HG03135 (cell line): ENCODE data around the gene HGD.
A peak's percentile ranks its signal among the peaks of the same experiment; 100 is the strongest.
"Not testable (repeated sequence)": the region's sequence is repeated elsewhere in the genome, so short reads cannot be mapped to it uniquely, and the experiment has no call there.

ENCODE experiments used
- ATAC-seq: cut with Tn5 transposase; IDR thresholded peaks from one replicate; pipeline ENCODE4 v1.9.1; 2021; ENCODE audit warnings: mild to moderate bottlenecking, moderate library complexity; ENCODE audit not compliant: unreplicated experiment

HGD gene, protein sequence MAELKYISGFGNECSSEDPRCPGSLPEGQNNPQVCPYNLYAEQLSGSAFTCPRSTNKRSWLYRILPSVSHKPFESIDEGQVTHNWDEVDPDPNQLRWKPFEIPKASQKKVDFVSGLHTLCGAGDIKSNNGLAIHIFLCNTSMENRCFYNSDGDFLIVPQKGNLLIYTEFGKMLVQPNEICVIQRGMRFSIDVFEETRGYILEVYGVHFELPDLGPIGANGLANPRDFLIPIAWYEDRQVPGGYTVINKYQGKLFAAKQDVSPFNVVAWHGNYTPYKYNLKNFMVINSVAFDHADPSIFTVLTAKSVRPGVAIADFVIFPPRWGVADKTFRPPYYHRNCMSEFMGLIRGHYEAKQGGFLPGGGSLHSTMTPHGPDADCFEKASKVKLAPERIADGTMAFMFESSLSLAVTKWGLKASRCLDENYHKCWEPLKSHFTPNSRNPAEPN

DNA sequence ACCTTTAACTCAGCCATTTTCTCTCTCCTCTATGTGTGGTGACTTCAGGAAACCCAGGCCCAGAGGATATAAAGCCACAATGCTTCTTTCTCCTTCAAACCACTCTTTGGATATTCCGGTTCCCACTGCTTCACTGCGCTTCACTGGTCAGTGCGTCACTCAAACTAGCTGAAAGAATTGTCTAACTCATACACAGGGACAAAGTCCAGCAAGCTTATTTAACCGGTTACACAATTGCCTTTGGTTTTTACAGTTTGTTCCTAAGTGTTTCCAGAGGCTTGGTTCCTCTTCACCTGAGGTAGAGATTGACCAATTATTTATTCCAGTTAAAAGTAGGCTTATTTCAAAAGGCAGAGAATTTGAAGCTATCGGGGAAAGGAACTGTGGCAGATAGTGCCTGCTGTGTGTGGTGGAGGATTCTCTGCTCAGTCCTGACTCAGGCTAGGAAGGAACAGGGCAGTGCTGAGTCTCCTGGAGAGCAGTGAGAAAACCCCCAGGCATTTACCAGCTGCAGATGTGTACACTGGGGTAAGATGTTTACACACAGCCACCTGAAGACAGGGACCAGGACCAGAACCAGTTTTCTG, at the start of gene HGD:
Gene HGD (minus strand): TSS at position 145 of the 587 bp plus-strand sequence. CDS start 128 bp downstream, at position 17.
- no peak for ATAC-seq

DNA sequence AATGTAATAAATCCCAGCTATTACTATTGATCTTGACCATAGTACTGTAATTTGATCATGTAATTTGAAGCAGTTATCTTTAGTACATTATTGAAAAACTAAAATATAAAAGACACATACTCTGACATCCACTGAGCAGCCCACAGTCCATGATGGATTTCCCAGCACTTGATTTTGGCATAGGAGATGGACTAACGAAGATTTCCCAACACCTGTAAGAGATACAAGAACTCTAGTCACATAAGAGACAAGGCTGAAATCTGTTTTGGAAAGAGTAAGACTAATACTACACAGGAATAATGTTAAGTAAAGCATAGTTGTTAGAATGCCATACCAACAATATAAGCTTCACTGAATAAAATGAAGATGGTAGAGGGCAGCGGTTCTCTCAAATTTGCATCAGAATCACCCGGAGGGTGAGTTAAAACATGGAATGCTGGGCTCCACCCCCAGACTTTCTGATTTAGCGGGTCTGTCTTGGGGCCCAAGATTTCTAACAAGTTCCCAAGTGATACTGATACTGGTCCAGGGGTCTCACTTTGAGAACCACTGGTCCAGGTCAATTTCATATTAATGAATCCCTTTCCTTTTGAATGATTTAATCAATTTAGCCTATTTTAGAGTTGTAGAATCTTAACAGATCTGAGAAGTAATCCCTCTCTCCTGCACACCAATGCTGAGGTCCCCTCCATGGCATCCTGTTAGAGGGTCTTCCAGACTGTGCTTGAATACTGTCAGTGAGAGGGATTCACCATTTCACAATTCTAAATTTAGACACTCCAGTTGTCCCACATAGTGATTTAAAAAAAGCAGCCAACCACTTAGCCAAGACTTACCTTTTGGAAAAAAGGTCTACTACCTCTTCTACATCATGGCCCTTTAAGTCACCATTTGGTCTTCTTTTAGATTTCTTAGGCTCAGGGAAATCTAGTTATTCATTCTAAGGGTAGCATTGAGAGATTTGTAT, 48.8 kb upstream of the HGD start:
- ATAC-seq = no peak

DNA sequence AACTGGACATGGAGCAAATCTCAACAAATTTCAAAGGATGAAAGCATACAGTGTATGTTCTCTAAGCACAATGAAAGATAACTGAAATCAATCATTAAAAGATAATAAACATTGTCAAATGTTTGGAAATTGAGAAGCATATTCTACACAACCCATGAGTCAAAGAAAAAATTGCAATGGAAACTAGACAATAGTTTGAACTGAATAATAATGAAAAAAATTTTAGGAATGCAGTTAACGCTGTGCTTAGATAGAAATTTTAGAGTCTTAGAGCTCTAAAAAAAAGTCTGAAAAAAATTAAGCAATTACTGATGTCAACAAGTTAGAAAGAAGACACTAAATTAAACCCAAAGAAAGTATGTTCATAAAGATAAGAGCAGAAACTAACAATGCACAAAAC, 44.8 kb upstream of the HGD start:
- no peak for ATAC-seq

DNA sequence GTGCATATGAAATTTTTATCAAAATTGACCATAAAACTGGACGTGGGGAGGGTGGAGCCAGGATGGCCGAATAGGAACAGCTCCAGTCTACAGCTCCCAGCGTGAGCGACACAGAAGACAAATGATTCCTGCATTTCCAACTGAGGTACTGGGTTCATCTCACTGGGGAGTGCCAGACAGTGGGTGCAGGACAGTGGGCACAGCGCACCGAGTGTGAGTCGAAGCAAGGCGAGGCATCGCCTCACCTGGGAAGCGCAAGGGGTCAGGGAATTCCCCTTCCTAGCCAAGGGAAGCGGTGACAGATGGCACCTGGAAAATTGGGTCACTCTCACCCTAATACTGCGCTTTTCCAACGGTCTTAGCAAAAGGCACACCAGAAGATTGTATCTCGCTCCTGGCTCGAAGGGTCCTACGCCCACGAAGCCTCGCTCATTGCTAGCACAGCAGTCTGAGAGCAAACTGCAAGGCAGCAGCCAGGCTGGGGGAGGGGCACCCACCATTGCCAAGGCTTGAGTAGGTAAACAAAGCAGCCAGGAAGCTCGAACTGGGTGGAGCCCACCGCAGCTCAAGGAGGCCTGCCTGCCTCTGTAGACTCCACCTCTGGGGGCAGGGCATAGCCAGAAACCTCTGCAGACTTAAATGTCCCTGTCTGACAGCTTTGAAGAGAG, 37.3 kb upstream of the HGD start:
- ATAC-seq = not testable (repeated sequence)

DNA sequence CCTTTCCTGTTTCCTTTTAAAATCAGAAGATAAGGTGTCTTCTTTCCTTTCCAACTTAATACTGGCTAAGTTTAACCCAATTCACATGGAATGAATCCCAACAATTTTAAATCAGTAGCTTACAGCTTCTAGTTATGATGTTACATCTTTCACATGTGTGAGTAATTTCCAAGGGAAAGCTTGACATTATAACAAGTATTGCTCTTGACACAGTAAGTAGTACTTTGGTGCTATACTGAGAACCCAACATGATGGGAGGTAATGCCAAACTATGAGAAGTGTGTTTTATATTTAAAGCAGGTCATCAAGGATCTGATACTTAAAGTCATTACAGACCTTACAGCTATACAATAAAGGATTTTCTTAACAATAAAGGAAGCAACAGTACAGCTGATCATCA, 31.2 kb upstream of the HGD start:
- no peak for ATAC-seq

DNA sequence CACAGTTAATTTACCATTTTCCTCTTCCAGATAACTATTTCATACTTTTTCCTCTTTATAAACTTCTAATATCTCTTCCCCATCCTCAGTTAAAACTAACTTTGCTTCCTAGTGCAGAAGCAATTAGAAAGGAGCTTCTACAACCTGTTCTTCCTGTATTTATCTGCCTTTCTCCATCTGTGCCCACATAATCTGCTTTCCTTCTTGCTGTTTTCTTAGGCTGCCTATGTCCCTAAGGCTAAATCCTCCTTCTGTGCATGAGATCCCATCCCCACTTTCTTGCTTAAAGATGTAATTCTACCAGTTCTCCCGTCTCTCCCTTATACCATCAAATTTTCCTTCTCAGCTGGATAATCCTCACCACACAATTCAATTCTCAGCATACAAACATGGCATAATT, 28.3 kb upstream of the HGD start:
- no peak for ATAC-seq

DNA sequence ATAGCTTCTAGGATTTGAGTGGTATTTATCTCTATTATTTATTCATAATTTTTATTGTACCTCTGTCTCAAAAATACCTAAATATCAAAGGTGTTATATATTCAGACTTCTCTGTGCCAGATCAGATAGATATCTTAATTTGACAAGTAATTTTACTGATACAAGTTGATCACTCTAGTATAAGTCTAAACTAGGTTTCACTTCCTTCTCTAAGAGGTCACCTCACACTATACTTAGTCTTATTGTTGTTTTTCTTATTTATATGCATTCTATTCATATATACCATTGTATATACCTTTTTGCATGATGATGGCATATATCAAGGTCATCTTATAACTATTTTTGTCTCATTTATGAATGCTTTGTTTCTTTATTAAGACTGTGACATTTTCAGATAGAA, 26.4 kb upstream of the HGD start:
- peak; percentile 72 for ATAC-seq

DNA sequence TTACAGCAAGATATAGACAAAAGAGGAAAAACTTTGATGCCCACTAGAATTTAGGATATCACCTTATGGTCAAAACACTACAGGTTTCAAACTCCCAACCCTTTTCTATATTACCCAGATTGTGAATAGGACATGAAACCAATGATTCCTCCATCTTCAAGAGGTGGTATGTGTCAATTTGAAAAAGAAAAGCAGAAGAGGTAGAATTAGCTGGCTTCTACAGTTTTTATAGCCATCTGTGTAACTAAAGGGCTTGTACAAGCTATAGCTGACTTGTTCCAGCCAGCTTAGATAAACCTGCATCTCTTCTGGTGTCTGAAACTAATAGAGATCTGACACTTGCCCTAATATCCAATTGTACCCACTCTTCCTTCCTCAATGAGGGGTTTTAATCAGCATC, 24.9 kb upstream of the HGD start:
- no peak for ATAC-seq

DNA sequence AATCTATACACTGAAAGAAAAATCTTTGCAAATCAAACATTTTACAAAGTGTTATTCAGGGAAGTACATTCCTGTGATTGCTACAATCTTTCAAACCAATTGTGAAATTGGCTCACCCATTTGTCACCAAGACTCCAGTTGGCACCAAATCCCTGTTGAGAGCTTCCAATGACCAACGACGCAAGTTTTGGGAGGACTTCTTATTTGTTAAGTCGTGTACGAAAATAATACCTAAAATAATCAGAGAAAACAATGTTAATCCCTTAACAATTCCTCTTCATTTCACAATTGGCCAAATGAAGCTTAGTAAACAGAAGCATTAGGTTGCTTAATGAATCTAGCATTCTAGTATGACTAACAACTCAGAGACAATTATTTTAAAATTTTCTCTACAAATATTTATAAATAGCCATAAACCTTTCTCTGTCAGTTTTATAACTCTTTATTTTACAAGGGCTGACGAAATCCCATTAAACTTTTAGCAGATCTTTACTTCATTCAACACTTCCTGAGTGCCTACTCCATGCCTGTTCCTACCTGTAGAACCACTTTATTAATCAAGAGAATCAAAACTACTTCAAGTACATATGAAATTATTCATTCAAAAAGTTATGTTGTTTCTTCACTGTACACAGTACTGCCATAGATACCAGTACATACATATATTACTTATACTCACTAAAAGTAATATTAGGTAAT, 24.0 kb upstream of the HGD start:
- no peak for ATAC-seq

DNA sequence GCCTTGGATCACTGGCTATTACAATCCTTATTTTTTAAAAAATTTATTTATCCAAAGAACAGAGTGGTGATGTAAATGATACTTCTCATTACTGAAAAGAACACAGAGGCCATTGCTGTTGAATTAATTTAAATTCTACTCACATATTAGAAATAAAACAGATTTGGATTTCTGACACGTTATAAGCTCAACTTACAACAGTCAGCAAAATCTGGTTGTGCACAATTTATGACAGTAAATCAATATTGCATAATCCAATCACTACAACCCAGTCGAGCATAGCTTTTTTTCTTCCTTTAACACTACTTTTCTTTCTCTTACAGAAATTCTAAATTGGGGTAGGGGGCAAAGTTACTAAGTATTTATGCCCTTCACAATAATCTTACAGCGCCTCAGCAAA, 17.3 kb upstream of the HGD start:
- ATAC-seq = no peak

DNA sequence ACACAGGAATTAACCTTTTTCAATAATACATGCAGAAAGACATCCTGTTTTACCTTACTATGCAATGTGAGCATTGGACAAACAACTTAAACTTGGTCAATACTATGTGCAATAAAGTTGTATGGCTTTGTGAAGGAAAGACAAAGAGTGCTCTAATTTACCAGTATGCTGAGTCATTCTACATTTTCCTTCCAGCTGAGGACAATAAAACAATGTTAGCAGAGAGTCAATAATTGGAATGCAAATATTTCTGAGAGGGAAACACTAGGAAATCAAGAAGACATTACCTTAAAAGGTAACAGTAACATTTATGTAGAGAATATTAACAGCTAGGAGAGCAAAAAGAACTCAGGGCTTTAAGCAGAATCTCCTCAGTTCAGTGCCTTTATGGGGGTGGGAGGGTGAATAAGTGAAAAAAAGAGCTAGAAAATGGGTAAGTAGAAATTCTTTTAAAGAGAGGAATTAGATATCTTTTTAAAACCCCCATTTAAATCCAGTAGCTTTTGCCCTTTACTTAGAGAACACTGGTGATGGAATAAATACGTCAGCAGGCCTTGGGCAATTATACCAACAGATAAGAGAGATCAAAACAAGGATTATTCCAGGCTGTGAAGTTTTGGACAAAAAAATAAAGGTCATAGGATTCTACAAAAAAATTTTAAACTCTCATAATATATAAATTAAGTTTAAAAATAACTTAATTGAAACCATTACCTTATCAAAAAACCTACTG, 11.6 kb upstream of the HGD start:
- no peak for ATAC-seq

DNA sequence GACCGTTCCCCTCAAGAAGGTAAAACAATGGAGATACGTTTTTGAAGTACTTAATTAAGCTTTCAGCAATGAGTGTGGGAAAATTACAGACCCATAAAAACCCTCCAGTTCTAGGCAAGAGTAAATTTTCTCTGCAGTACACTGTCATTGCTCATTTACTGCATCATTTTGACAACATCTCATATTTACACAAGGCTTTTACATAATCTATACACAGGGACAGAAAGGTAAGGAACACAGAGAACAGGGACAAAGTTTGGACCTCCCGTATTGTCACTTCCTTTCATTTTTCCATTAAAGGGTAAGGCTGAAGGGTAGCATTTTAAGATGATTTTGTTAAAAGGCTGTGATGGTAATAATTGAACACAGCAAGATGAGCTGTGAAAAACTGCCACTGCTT, 7.4 kb upstream of the HGD start:
- ATAC-seq = no peak

DNA sequence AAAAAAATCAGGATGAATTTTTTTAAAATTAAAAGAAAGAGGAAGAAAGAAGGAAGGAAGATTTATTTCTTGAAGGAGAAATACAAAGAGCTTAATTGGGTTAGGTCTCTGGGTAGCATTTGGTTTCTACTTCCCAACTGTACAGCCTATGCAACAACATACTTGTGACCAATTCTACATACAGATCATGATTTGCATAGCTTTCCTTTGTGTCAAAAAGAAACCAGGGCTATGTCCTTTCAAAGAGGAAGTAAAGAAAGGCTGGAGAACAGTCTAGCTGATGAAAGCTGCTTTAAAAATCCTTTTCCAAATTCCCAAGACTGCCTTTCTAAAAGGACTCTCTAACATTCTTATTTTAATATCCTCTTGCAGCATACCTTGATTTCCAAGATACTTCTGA, 6.1 kb upstream of the HGD start:
- ATAC-seq = peak; percentile 93

DNA sequence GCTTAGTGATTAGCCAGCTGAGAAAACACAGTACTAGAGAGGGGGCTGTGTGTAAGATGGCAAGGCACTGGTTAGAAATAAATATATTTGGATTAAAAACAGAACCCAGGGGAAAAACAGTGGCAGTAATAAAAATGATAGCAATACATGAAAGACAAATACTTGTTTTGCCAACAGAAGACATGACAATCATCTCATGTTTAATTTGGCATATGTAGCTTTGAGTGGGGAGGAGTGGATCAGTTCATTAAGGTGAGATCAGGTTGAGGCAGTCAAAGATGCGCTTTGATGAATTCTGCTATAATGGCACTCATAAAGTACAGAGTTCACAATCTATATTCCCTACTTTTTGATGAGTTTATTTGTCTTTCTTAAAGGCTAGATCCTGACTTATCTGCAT, 3.4 kb upstream of the HGD start:
- ATAC-seq = no peak

DNA sequence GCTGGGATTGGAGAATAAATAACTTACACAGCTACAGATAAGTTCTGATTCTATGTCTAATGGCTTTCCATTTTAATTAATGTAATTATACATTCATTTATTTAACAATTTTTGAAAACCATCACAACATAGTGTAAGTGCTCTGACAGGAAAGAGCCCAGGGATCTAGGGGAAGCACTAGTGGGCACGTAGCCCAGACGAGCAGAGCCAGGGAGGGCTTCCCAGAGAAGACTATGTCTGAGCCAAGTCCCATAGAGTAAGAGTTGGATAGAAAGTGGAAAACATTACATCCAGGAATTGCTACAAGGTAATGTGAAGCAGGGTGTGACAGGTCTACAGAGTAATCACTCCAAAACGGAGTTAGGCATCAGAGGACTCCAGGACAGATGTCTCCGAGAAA, 2.9 kb upstream of the HGD start:
- no peak for ATAC-seq

DNA sequence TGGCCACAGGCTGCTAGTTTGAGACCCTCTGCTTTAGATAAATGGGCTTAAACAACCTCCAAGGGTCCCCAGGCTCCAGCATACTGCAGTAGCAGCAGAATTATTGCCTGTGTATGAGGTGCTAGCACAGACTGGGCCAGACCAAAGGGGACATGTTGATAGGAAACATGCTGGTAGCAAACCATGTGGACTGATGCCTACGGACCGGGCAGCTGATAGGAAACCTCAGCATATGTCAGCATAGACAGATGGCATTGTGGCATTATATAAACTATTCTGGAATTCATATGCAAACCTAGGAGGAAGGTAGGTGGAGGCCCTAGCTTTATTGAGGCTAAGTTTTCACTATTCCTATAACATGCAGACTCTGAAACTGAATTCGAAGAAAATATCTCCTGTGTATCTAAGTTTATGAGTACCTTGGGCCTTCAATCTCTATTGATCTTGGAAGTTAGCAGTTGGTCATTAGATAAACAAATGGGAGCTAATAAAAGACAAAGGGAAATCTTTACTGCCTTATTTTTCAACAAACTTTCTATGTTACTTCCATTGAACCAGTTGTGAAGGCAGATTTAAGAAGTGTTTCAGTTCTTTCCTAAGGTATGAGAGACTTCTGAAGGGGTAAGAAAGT, 1.7 kb upstream of the HGD start:
- ATAC-seq = no peak

DNA sequence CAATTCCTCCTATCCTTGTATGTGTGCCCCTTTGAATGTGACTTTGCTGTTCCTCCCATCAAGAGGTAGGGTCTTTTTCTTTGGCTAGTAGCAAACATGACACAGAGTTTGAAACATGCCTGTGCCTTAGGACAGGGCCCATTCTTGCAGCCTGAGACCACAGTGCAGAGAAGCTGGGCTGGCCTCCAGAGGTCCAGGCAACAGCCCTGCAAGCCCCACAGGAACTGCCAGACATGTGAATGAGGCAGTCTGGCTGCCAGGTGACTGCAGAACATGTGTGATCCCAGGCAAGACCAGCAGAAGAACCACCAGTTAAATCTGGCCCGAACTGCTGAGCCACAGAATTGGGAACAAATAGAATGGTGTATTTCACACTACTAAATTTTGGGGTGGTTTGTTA, 1.2 kb upstream of the HGD start:
- ATAC-seq = no peak

DNA sequence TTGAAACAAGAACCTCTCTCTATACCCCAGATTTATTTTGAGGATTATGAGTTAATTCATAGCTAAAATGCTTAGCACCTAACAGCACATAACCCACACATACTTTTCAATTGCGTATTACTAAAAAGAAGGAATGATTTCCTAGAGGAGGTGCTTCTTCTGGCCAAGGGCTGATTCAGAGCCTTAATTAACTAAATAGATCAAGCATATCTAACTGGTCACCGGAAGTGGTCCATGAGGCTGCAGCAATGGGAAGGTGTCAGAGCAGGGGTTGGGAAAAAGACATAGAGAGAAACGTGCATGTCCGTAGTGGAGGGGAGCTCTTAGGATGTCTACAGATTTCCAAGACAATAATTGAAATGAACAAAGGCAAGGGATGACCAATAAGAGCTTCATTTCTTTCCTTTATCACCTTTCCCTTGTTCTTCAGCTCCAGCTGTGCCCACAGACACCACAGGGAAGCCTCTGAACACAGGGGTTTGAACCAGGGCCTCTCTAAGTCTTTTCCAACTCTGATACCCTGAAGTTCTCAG, 467 bp downstream of the HGD start:
- ATAC-seq = no peak

DNA sequence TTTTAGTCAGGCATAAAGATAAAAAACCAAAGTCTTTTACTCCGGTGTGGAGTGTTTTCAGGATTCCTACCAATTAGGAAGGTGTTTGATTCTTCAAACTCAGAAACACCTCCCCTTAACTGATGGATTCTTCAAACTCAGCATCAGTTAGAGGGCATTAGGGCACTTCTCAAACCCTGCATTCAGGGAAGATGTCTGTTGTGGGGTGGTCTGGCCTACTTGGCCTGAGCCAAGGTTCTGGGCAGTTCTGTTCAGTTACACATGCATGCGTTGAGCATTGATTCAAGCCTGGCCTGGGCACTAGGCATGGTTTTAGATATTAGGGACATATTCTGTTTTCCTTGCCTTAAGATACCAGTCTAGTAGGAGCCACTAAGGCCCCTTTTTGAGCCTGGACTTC, 1.0 kb downstream of the HGD start:
- ATAC-seq = no peak
